Liver (tissue), 3 donors: Measurements from ENCODE around the gene VPS26C.

ENCODE experiments used
- CTCF ChIP-seq: fragments of 150-350 bp; IDR thresholded peaks from 2 replicates; pipeline ENCODE4 v1.5.1; 2017; ENCODE audit warnings: improper control_type of control experiment, low read depth, low read length; ENCODE audit not compliant: missing input control
- FOXA2 ChIP-seq: IDR thresholded peaks from 2 replicates; pipeline ENCODE4 v1.6.1; 2016; ENCODE audit warnings: antibody characterized with exemption
- JUND ChIP-seq, 2 donors: IDR thresholded peaks; 2 replicates each; pipeline ENCODE4 v1.6.1; 2016; ENCODE audit warnings: antibody characterized with exemption in 2 of 2
- MAX ChIP-seq: IDR thresholded peaks from 2 replicates; pipeline ENCODE4 v1.6.1; 2016; ENCODE audit warnings: antibody characterized with exemption
- RAD21 ChIP-seq, 2 donors: IDR thresholded peaks; 2 replicates each; pipeline ENCODE4 v1.6.1; 2016; ENCODE audit warnings: antibody characterized with exemption in 2 of 2, mild to moderate bottlenecking in 2 of 2
- REST ChIP-seq: IDR thresholded peaks from 2 replicates; pipeline ENCODE4 v1.6.1; 2016; ENCODE audit warnings: antibody characterized with exemption, mild to moderate bottlenecking
- SP1 ChIP-seq: IDR thresholded peaks from 2 replicates; pipeline ENCODE4 v1.6.1; 2018; ENCODE audit warnings: antibody characterized with exemption, mild to moderate bottlenecking
- TAF1 ChIP-seq: conservative IDR thresholded peaks from 2 replicates; pipeline ENCODE4 v1.6.1; 2016; ENCODE audit warnings: antibody characterized with exemption, mild to moderate bottlenecking
- YY1 ChIP-seq: IDR thresholded peaks from 2 replicates; pipeline ENCODE4 v1.6.1; 2016; ENCODE audit warnings: antibody characterized with exemption, mild to moderate bottlenecking
- ZBTB33 ChIP-seq: IDR thresholded peaks from 2 replicates; pipeline ENCODE4 v1.6.1; 2016; ENCODE audit warnings: antibody characterized with exemption
- donor health status: healthy.
- donor health status: healthy.

GRCh38 chr21:37269481-37269880, 2.3 kb upstream of the VPS26C start:
- no peak for TF ChIP-seq TAF1
- TF ChIP-seq SP1 = no peak
- no peak for TF ChIP-seq JUND (IDR thresholded peaks at IDR 0.05)
- TF ChIP-seq CTCF = no peak
- no peak for TF ChIP-seq YY1
- no peak for TF ChIP-seq ZBTB33
- no peak for TF ChIP-seq MAX
- TF ChIP-seq REST = no peak
- no peak for TF ChIP-seq RAD21 (IDR thresholded peaks at IDR 0.05)
- no peak for TF ChIP-seq FOXA2
